ENCODE results near the gene ADAM12.

ADAM12 gene

GRCh38 chr10:126324826-126325225, 63.5 kb downstream of the ADAM12 start:
- in situ Hi-C loops (cut with HindIII; ENCODE audit: low sequenced_read_pairs): no loop called here

DNA sequence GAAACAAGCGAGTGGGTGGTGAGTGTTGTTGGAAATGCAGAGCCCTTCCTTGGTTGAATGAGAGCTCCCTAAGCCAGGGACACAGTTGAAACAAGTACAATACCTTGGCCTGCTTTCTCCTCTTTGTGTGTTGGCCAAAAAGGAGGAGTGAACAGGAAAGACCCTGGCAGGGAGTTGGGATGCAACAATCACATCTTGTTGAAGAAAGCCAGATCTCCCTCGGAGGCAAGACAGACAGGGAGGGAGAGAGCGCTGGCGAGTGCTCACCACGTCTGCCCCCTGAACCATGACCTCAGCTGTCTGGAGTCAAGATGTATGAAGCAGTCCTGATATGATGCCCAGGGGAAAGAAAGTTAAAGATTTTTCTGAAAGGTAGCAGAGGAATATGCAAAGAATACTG, 66.8 kb downstream of the ADAM12 start:
- in situ Hi-C loops (cut with HindIII; ENCODE audit: low sequenced_read_pairs): no loop called here

DNA sequence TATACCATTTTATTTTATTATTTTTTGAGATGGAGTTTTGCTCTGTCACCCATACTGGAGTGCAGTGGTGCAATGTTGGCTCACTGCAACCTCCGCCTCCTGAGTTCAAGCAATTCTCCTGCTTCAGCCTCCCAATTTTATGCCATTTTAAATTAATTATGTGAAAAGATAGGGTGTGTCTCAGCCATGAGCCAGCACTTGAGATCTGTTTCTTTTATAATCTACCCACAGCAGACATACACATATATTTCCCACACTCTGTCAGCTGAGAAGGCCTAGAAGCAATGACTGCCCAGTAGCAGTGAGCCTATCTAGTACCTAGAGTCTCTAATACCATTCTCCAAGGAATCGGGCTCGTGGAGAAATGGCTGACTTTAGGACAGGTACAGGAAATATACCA, 70.5 kb downstream of the ADAM12 start:
- in situ Hi-C loops (cut with HindIII; ENCODE audit: low sequenced_read_pairs): no loop called here

GRCh38 chr10:126315494-126316177, 72.6 kb downstream of the ADAM12 start:
- in situ Hi-C loops (cut with HindIII; ENCODE audit: low sequenced_read_pairs): no loop called here

DNA sequence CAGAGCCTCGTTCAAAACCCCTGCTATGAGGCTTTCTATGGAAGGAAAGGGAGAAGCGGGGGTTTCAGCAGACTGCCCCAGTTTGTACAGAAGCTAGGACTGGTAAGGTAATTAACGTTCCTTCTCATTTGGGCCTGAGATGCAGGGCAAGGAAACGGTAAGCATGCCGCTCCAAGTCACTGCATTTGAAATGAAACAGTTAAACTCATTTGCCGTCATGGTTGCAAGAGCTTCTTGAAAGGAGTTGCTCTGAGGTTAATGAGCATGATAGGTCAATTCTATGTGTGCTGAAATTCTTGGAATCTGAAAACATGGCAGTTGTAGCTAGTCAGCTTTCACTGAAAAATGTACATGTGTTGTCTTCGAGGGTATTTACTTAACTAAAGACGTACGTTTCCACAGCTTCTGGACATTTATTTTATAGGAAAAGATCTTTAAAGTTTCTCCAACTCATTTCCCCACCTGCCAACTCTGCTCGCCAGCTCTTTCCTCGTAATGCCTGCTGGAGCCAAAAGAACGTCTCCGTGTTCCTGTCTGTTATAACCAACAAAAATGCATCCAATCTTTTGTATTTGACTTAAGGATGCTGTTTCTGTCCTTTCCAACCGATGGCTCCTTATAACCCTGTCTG, 73.3 kb downstream of the ADAM12 start:
- in situ Hi-C loops (cut with HindIII; ENCODE audit: low sequenced_read_pairs): no loop called here

DNA sequence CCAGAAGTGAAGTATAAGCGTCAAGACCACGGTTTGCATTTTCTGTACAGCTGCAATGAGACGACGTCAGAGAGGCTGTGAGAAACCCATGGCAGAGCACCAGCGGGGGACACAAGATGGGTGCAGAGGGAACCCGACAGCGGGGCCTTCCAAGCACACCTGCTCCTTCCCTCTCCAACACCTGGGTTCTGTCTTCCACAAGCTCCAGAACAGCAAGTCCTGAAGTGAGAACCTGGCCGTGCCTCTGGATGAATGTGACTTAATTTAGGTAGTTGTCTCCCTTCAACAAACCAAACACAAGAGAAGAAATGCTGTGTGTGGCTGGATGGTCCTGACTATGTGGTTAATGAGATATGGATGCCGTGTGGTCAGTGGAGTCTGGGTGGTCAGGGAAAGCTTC, 76.1 kb downstream of the ADAM12 start:
- in situ Hi-C loops (cut with HindIII; ENCODE audit: low sequenced_read_pairs): no loop called here

GRCh38 chr10:126309228-126309883, 78.9 kb downstream of the ADAM12 start:
- in situ Hi-C loops (cut with HindIII; ENCODE audit: low sequenced_read_pairs): no loop called here

DNA sequence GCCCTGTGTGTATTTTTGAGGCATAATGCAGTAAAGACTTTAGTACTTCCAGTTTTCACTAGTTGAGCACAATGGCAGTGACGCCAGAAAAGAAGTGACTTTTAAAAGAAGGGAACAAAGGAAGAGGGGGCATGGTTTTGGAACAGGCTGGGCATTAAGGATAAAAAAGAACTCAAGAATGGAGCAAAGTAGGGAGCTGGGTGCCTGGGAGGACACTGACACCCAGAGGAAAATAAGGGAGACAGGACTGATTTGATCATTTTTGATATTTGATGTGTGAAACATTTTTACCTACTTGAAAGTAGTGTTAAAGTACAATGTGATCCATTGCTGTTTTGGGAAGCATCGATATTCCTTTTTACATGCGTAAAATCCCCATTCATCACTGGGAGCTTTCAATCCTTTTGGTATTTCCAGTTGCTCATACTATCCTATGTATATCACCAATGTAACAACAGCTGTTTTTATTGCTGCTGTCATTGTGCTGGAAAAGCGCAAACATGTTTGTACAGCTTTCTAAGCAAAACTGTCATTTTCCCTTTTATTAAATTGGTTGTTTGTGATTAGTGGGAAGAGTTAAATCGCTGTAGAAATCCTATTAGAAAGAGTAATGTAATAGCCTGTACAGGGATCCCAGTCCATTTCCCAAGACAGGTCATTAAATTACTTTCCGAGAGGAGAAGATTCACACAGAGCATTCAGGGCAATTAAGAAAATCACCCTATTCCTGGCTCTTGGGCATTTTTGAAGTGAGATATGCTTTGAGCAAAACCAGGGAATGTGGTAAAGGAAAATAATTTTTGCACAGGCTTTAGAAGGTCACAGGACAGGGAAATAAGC, 85.2 kb downstream of the ADAM12 start:
- in situ Hi-C loops (cut with HindIII; ENCODE audit: low sequenced_read_pairs): no loop called here

GRCh38 chr10:126302476-126302756, 85.9 kb downstream of the ADAM12 start:
- in situ Hi-C loops (cut with HindIII; ENCODE audit: low sequenced_read_pairs): no loop called here

GRCh38 chr10:126301701-126302475, 86.4 kb downstream of the ADAM12 start:
- in situ Hi-C loops (cut with HindIII; ENCODE audit: low sequenced_read_pairs): no loop called here

GRCh38 chr10:126294451-126294850, 93.8 kb downstream of the ADAM12 start:
- in situ Hi-C loops (cut with HindIII; ENCODE audit: low sequenced_read_pairs): no loop called here

DNA sequence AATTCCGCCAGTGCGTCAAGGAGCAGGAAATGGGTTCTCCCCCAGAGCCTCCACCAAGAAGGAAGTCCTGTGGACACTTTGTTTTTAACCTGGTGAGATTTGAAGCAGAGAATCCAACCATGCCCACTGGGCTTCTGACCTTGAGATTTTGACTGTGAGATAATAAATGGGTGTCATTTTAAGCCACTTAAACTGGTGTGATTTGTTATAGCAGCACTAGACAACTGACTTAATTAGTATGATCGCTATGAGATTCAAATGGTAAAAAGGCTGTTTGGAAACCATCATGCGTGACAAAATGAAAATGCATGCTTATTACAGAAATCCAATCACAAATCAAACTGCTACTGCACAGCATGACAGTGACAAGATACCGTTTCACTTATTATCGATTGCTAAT, 98.0 kb downstream of the ADAM12 start:
- in situ Hi-C loops (cut with HindIII; ENCODE audit: low sequenced_read_pairs): no loop called here

GRCh38 chr10:126288547-126289493, 99.5 kb downstream of the ADAM12 start:
- in situ Hi-C loops (cut with HindIII; ENCODE audit: low sequenced_read_pairs): no loop called here

- in situ Hi-C loops (cut with HindIII; ENCODE audit: low sequenced_read_pairs): no loop called here
Observed at GRCh38 chr10:126286256-126286780, 102.0 kb downstream of the ADAM12 start.

- in situ Hi-C loops (cut with HindIII; ENCODE audit: low sequenced_read_pairs): no loop called here
Observed at GRCh38 chr10:126283307-126283706, 105.0 kb downstream of the ADAM12 start.

DNA sequence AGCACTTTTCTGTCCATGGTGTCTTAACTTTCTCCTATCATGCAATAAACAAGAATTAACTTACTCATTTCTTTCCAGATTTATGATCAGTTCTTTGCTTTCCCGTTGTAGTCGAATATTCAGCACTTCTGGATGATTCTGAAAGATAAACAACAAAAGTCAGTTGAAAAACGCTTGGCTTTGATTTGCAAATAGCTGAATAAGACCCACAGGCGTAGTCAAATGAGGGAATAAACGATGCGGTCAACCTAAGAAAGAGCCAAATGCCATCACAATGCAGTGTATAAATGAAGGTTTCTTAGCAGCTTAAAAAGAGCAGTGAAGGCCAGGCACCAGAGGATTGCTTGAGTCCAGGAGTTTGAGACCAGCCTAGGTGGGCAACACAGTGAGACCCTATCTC, 109.4 kb downstream of the ADAM12 start:
- in situ Hi-C loops (cut with HindIII; ENCODE audit: low sequenced_read_pairs): no loop called here

DNA sequence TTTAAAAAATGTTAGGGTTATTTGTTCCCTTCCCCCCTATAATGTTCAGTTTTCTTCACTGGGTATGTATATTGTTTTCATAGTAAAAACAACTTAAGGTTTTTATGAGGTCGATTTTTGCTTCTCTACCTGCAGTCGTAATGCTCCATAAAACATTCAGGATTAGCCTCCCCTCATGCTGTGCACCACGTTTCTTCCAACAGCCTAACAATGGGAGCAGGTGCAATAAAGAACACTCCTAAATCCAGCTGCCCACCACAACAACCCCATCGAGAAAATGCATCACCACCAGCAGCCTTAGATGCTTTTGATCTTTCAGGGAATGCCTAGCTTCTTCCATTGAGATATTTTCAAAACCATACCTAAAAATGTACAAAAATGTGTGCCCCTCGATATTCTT, 111.1 kb downstream of the ADAM12 start:
- in situ Hi-C loops (cut with HindIII; ENCODE audit: low sequenced_read_pairs): no loop called here

- in situ Hi-C loops (cut with HindIII; ENCODE audit: low sequenced_read_pairs): no loop called here
Observed at GRCh38 chr10:126272526-126272925, 115.8 kb downstream of the ADAM12 start.

GRCh38 chr10:126270111-126270510, 118.2 kb downstream of the ADAM12 start:
- in situ Hi-C loops (cut with HindIII; ENCODE audit: low sequenced_read_pairs): no loop called here
